GM19467 (cell line): ENCODE measurements around the gene CGN.

Experiments used
- ATAC-seq: cut with Tn5 transposase; IDR thresholded peaks from one replicate; pipeline ENCODE4 v1.9.1; 2021; ENCODE audit warnings: mild to moderate bottlenecking, moderate library complexity; ENCODE audit not compliant: unreplicated experiment

The CGN gene

GRCh38 chr1:151501474-151501873, 9.7 kb upstream of the CGN start:
- no peak for ATAC-seq

DNA sequence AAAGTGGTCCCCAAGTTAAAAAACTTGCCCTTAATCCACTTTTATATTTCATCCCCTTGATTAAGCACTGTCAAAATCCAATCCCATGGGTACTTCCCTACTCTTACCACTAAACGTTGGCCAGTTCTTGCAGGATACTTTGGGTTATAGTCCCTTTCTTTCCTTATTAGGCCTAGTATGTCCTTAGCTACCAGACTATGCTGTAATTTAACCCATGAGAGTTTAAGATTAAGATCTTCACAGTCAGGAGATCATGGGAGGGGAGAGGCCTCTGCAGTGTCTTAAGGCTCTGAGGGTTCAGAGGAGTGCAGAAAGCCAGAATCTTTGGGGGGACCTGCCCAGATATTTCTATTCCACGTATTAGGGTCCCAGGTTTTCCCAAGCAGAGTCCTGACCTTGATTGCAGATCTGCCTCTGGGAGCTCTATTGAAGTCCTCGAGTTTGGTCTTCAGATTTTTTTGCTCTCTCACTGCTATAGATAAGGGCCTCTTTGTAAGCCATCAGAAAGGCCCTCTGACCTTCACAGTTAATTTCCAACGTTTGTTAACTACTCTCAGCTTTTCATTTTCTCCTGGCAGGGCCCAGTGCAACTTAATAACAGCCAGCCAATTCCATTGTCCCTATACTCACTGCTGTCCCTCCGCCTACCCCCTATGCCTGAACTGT, 9.0 kb upstream of the CGN start:
- no peak for ATAC-seq

GRCh38 chr1:151502859-151503780, 8.1 kb upstream of the CGN start:
- ATAC-seq, result no peak

DNA sequence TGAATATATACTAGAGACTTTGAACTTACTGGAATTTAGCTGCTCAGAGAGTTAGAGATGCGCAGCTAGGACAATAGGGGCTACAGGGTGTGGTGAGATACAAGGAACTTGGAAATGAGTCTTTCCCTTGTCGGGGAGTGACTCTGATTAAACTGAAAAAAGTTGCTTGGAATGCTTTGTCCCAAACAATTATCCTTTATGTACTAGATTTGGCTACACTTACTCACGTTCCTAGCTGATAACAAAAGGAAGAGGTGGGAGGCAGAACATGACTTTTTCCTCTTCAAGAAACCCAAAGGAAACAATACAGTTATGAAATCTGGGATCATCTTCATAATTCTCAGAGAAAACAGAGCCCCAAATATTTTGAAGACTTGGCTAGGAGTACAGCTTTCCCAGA, 6.9 kb upstream of the CGN start:
- ATAC-seq, result no peak

DNA sequence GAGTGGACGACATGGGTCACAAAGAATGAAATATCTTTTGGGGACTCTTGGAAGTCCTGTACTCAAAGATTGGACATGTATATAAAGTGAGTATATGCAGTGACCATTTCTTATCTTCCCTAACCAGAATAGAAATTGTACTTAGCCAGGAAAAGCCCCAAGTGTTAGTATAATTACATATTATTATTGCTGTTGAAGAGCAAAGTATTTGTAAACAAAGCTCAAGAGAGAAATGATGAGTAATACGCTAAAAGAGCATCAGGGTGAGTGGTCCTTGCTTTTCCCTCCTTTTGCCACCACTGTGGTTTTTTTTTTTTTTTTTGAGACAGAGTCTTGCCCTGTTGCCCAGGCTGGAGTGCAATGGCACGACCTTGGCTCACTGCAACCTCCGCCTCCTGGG, 6.4 kb upstream of the CGN start:
- ATAC-seq, result no peak

- no peak for ATAC-seq
Observed at GRCh38 chr1:151508833-151509232, 2.4 kb upstream of the CGN start.

DNA sequence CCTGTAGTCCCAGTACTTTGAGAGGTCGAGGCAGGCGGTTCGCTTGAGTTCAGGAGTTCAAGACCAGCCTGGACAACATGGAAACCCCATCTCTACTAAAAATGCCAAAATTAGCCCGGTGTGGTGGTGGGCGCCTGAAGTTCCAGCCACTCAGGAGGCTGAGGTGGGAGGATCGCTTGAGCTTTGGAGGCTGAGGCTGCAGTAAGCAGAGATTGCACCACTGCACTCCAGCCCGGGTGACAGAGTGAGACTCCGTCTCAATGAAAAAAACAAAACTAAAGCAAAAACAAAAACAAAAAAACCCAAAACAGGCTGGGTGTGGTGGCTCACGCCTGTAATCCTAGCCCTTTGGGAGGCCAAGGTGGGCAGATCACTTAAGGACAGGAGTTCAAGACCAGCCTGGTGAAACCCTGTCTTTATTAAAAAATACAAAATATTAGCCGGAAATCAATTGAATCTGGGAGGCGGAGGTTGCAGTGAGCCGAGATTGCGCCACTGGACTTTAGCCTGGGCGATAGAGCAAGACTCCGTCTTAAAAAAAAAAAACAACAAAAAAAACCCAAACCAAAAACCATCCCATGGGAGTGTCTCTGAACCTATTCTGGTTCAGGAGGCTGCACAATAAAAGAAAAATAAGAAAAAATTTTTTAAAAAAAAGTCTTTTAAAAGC, 1.7 kb upstream of the CGN start:
- no peak for ATAC-seq

DNA sequence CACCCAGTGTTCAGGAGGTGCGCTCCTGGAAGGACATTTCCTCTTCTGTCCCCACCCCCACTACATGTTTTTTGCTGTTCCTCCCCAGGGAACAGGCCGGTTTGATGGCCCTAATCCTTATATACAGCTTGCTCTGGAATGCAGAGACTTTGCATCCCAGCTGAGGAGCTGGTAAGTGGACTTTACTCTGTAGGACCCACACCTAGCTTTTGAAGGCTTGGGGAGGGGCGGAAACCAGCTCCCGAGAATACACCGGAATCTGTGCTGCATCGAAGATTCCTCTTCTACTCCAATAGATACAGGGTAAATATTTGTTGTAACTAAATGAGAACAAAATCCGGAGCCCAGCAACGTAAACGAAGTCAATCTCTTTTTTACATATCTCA, 1.2 kb upstream of the CGN start:
- no peak for ATAC-seq

GRCh38 chr1:151510614-151510956, 602 bp upstream of the CGN start:
- no peak for ATAC-seq

GRCh38 chr1:151511636-151512215, 539 bp downstream of the CGN start:
- no peak for ATAC-seq

GRCh38 chr1:151512326-151512725, 1.1 kb downstream of the CGN start:
- ATAC-seq, result no peak

DNA sequence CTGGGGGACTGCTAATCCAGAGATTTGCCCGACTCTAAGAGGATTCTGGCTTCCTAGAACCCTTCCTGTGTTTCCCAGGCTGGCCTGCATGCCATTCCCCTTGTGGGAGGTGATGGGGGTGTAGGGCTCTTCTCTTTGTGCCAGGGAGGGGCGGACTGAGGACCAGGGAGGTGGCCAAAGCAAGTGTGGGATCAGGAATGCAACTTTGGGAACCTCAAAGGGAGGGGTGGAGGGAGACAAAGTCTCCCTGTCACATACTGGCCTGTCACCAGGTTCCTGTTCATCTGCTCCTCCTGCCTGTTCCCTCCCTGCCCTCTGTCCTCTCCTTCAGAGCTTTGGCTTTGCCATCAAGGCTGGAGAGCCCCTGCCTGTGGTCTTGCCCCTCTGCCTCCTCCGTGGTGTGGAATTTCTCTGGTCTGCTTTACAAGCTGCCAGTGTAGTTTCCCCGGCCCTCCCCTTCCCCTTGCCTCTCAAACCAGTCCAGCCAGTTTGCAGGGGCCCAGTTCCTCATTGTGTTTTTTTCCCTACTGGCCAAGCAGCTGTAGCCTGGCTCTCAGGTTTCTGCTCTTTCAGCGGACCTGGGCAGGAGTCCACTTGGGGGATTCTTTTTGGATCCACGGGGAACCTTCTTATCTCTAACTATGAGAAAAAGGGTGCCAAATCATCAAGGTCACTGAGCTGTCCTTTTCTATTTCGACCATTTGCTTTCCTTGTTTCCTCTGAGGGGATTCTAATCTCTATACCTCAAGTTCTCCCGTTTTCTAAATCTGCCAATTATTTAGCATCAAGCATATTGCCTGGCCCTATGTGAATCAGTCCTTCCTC, 1.8 kb downstream of the CGN start:
- ATAC-seq, result no peak

DNA sequence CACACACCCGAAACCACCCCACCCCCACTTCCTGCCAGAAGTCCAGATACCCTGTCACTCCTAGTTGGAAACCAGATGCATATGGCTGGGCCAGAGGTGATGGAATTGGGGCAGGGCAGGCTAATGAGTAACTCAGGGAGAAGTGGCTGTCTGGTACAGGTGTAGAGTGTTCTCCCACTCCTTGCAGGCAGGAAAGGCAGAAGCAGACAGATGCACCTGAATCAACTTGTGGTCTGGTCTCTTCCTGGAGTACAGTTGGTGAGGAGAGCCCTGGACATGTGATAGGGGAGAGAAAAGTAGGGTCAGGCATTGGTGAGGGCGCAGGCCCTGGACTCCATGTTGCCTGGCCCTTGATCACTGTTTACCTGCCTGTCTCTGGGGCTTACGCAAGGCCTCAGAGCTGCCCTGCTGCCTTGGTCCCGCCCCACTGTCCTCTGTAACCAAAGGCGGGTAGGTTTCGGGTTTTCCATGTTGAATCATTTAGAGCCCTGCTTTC, 2.5 kb downstream of the CGN start:
- ATAC-seq, result no peak

GRCh38 chr1:151514366-151514765, 3.2 kb downstream of the CGN start:
- no peak for ATAC-seq

DNA sequence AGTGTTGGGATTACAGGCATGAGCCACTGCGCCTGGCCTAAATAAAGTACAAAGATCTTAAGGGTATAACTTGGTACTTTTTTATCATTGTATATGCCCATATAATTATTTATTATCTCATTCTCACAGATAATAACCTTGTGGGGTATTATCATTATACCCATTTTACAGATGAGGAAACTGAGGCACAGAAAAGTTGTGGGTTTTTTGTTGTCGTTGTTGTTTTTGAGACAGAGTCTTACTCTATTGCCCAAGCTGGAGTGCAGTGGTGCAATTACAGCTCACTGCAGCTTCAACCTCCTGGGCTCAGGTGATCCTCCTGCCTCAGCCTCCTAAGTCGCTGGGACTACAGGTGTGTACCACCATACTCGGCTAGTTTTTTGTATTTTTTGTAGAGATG, 4.1 kb downstream of the CGN start:
- ATAC-seq, result no peak

DNA sequence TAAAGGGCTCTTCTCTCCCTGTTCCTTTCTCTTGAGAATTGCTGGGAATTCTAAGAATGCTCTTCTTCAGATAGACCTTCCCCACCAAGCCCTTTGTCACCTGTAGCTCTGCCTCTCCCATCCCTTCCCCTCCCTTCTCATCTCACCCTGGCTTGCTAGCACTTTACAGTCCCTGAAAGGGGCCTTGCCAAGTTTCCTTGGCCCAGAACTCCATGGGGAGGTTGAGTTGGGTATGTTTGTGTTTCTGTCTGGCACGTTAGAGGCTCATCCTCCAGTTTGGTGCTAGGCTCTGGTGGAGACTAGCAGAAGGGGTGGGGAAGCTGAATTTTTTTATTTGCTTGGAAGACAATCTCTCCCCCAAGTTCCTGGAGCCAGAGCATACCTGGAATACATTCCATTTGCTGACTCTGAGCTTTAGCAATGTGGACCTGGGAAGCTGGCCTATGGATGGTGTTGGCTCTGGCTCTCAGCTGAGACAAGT, 4.9 kb downstream of the CGN start:
- no peak for ATAC-seq

- ATAC-seq, result no peak
Observed at GRCh38 chr1:151518431-151518830, 7.2 kb downstream of the CGN start.

GRCh38 chr1:151518936-151519335, 7.7 kb downstream of the CGN start:
- no peak for ATAC-seq

DNA sequence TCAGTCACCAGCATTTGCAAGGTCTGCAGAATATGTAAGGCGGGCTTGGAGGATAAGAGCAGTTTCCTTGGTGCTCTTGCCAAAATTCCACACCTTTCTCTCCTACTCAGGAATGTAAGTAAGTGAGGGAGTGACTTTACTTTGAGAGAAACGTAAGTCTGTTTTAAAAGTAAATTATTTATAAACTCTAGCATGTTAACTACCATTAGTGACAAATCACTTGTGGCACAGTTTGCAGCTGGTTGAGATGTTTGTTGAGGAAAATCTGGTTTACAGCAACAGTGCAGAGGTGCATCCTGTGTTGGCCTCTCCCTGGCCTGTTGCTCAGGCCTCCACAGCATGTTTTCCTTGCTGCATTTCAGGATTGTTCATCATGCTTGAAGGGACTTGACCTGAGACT, 8.5 kb downstream of the CGN start:
- no peak for ATAC-seq

- ATAC-seq, result no peak
Observed at GRCh38 chr1:151520359-151520758, 9.2 kb downstream of the CGN start.
